NOMO-1 treated with DMSO at 0.1 percent for 48 hours (cell line): Measurements from ENCODE around the gene CDKN2A.

Experiments used
- DNase-seq: peaks from one replicate; lab custom pipeline; 2025; ENCODE audit not compliant: unreplicated experiment; lab: John Stamatoyannopoulos, UW

CDKN2A gene

DNA sequence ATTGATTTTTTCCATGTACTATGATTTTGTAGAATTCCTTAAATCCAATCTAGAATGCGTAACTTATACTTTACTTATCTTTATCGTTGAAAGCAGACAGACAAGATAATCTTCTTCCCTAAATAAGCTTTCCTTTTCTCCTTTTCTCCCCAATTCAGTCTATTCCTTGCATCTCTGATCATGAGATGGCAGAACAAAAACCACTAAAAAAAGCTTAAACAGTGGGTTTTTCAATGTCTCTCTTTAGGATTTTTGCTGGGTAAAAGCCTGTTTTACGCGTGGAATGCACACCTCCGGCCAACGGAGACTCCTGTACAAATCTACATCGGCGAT lies 14.2 kb upstream of the CDKN2A start:
- no peak for DNase-seq

- no peak for DNase-seq
Measured at GRCh38 chr9:22005702-22006606, 11.8 kb upstream of the CDKN2A start.

- DNase-seq = no peak
Measured at GRCh38 chr9:22005021-22005701, 11.0 kb upstream of the CDKN2A start.

DNA sequence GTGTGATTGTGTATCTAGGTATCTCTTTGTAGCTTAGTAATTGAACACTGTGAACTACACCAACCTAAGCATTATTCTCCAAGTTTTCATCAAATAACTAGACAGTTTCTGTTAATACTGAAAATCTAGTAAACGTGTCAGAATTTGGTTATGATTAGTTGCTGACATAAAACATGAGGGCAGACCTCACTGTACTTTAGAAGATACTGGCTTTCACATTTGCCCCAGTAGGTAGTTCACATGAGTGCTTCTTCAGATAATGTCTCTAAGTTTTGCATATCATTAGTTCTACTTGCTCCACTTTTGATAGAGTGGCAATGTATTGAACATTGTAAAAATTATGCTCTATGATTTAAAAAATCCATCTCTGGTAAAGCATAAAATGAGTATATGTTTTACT lies 7.8 kb upstream of the CDKN2A start:
- no peak for DNase-seq

DNA sequence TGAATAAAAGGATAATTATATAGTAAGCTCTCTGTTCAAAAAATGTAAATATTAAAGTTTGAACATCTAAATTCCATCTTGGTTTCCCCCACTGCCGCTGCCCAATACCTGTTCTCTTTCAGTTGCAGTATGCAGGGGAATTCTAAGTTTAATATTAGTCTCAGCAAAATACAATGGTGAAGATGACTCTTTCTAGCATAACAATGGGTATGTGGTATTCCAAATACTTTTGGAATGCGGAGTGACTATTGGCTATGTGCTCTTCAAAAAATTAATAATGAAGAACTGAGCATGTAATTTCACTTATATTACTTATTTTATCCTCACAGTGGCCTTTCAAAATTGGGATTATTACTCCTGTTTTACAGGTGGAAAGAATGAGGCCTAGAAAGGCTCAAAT lies 3.8 kb upstream of the CDKN2A start:
- DNase-seq = no peak

GRCh38 chr9:21997480-21997879 lies 3.3 kb upstream of the CDKN2A start:
- no peak for DNase-seq

- no peak for DNase-seq
Measured at GRCh38 chr9:21996858-21997257, 2.7 kb upstream of the CDKN2A start.

GRCh38 chr9:21996438-21996837 lies 2.2 kb upstream of the CDKN2A start:
- no peak for DNase-seq

DNA sequence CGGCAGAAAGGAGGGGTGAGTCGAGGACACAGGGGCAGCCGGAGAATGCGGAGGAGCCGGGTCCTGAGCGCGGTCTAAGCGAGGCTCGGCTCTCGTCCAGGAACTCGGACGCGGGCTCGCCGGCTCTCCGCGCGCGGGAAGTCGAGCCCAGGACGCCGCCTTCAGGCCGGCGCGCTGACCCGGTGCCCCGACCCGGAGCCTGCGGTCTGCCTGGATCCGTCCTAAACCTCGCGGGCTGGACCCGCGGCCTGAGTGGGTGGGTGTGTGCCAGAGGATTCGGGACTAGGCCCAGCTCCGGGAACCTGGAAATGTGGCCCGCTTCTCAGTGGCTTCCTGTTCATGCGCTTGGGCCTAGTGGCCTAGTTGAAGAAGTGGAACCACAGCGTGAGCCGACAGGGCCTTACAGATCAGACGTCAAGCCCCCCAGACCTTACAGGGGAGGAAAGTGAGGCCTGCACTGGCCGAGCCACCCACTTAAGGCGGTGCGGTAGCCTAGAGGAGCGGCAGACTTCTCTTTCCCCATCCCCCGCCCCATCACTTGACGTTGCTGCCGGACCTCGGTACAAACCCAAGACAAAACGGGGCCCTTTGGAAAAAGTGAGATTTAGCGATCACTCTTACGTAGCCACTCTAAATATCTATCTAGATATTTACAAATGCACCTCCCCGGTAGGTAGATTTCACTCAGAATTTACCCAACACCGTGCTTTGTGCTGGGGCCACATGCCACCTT lies 1.6 kb upstream of the CDKN2A start:
- no peak for DNase-seq

DNA sequence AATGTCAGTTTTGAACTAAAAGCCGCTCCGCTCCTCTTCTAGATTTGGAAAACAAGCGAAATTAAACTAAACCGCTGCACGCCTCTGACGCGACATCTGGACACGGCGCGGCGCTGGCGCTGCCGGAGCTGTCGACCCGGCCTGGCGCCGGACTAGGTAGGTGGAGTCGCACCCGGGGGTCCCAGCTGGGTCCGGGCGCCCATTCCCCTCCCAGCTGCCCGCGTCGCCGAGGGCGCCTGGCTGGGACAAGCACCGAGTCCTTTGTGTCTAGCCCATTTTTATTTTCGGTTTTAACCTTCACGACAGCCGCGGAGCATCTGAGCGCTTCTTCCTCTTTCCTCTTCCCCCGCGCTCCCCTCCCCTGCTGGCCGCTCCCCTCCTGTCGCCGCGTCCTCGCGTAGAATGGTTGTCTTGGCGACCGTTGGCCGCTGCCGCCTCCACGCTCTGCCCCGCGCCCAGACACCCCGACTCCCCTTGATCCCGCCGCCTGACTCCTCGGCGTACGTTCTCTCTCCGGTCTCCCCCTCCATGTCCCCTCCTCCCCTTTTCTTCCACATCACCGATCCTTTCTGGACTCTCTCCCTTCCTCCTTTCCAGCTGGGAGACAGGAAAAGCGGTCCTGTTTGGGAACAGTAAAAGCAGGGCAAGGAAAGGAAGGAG lies 944 bp upstream of the CDKN2A start:
- no peak for DNase-seq

GRCh38 chr9:21994556-21995005 lies 389 bp upstream of the CDKN2A start, which contains the start of gene CDKN2B-AS1:
TSS of gene CDKN2B-AS1 (plus strand) at chr9:21994791.
- no peak for DNase-seq

- no peak for DNase-seq
Measured at GRCh38 chr9:21993007-21993406, 1.2 kb downstream of the CDKN2A start.

DNA sequence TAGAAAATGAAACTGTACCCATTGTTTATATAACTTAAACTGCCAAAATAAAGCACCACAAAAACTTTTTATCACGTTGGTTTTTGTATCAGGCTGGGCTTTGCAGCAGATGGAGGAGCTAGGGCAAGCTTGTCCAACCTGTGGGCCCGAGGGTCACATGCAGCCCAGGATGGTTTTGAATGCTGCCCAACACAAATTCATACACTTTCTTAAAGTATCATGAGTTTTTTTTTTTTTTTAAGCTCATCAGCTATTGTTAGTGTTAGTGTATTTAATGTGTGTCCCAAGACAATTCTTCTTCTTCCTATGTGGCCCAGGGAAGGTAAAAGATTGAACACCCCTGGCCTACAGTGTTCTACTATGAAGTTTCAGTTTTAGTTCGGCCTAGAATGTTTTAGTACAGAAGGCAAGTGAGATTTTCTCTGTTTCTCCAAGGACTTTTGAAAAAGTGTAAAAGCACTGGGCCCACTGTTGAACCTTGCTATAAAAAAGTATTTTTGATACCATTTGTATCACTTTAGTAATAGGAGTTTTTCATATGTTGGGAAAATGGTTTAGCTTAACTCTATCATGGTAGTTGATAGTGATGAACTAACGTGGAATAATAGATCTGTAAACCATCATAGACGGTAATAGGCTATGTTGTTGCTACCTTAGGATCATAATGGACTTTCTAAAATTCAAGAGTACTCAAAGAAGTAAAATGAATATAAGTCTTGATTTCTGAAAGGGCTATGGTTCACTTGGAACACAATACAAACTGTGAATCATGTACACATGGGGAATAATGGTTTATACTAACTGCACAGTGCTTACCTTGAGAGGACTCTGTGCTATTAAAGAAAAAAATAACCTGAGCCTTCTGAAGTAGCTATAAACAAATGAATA lies 2.9 kb downstream of the CDKN2A start:
- DNase-seq = no peak

GRCh38 chr9:21989440-21990189 lies 4.6 kb downstream of the CDKN2A start:
- DNase-seq = no peak

DNA sequence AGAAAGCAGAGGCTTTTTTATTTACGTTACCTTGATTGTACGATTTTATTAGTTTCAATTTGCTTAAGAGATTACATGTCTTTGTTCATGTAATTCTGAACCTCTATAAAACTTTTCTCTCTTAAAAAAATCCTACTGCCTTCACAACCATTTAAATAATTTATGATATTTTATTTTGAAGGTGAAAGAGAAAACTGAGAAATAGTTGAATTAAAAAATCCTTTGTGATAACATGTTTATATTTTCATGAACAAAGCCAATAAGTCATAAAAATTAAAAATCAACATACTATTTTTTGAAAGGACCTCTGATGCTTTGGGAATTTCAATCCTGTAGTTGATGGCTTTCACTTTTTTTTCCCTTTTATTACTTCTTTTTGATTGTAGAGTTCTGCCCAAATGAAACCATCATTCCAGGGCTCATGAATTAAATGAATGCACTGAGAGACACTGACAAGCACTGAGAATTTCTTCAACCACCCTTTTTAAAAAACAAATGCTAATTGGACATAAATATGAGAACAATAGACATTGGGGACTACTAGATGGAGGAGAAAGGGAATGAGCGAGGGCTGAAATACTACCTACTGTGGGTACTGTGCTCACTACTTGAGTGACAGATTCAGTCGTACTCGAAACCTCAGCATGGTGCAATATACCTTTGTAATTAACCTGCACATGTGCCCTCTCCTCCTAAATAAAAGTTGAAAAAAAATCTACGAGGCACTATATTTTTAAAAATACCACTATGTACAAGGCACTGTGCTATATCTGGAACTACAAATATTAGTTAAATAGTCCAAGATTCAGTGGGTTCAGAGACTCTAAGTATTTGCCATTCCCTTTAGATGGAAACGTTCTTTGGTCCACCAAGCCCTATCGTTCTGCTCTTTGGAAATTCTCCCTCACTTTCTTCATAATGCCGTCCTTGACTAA lies 5.9 kb downstream of the CDKN2A start:
- no peak for DNase-seq

DNA sequence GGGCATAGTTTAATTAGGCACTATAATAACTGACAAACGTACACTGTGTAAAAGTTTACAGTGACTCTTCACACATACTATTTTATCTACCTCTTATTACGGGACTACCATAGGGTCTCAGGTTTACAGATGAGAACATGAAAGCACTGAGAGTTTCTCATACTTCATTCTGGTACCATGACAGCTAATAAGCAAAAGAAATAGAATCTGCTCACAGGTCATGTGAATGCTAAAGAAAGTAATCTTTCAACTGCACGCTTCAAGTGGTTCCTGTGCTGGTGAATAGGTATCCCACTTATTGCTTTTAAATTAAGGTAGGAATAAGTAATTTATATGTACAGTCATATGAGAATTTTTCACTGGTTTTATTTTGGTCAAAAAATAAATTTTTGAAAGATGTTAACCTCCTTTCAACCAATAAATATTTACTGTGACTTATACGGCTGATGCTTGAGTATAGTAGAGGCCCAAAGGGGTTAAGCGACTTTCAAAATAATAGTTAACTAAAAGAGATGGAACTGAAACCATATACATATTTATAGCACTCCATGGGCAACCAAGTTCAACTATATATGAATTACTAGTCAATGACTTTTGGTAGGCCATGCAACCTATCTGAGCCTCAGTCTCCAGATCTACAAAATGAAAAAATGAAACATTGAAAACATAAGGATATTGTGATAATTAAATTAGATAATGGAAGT lies 8.1 kb downstream of the CDKN2A start:
- DNase-seq = no peak

- DNase-seq = no peak
Measured at GRCh38 chr9:21984101-21984500, 10.1 kb downstream of the CDKN2A start.

GRCh38 chr9:21983561-21983935 lies 10.6 kb downstream of the CDKN2A start:
- no peak for DNase-seq
